ENCODE measurements around the gene FAM169A. TPM values are rescaled to one million over a fixed set of nuclear protein-coding genes. Genes with fewer than 3 reads are reported as not detected.
"Not testable (repeated sequence)": the region's sequence is repeated elsewhere in the genome, so short reads cannot be mapped to it uniquely, and the experiment has no call there.

FAM169A gene
- total and polyA plus RNA-seq, 9 donors, result 1.7 to 21.5 (median 11.0) TPM

DNA sequence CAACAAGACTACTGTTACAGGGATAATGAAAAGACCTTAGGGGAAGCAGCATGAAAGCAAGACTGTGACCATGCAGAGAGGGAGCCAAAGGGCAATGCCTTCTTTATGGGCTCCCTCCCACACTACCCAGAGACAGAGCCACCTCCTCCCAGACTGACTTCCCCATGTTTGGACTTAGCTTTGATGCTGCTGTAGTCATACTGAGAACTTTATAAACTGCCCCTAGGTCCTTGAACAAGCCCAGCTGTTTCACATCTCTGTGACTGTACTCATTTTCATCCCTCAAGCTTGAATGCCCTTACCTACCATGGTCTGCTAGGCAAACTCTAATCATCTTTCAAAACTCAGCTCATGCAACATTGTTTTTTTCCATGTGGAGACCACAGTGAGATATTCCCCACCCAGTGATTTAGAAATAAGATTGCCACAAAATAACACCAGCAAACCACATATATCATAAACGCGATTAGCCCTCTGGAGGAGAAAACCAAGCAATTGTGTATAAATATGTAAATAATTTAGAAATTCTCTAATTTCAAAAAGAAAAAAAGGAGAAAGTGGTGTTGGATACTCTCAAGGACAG, 23.4 kb upstream of the FAM169A start:
- no peaks in the 10 kb centered on the region for H3K36me3 ChIP-seq
- intact Hi-C loops (cut with DNase I), result no loop called here
- H3K4me3 ChIP-seq, result no peak overlapping the region
- H3K27me3 ChIP-seq, result no peaks in the 10 kb centered on the region
- WGBS, 3 donors, result 43 to 83% (median 59%) methylated on average over 2 of the region's 2 CpGs
- no peak overlapping the region for H3K27ac ChIP-seq
- H3K4me1 ChIP-seq (ENCODE audit: insufficient read depth), result no peaks in the 10 kb centered on the region
- H3K9me3 ChIP-seq, result no peaks in the 10 kb centered on the region
- DNase-seq, result no peak
- TF ChIP-seq, protein P1, sequence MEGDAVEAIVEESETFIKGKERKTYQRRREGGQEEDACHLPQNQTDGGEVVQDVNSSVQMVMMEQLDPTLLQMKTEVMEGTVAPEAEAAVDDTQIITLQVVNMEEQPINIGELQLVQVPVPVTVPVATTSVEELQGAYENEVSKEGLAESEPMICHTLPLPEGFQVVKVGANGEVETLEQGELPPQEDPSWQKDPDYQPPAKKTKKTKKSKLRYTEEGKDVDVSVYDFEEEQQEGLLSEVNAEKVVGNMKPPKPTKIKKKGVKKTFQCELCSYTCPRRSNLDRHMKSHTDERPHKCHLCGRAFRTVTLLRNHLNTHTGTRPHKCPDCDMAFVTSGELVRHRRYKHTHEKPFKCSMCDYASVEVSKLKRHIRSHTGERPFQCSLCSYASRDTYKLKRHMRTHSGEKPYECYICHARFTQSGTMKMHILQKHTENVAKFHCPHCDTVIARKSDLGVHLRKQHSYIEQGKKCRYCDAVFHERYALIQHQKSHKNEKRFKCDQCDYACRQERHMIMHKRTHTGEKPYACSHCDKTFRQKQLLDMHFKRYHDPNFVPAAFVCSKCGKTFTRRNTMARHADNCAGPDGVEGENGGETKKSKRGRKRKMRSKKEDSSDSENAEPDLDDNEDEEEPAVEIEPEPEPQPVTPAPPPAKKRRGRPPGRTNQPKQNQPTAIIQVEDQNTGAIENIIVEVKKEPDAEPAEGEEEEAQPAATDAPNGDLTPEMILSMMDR (IDR thresholded peaks at IDR 0.05), result no peak
- TF ChIP-seq POLR2A (IDR thresholded peaks at IDR 0.05), result no peak
- TF ChIP-seq EP300 (IDR thresholded peaks at IDR 0.05), result no peak

DNA sequence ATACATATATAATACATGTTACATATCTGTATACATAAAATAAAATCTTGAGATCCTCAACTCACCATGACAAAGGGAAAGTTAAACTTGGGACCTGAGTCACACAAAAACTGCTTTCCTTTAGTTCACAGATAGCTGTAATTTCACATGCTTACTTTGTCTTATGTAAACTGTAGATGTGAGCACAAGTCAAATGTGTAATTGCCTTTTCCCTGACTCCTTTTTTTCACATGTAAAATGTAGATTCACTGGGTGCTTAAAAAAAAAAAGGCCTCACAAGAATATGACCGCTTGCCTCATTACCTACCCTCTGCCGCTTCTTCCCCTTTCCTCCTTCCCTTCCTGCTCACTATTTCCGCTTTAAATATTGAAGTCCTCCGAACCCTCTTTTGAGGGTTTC, 21.9 kb upstream of the FAM169A start:
- H3K9me3 ChIP-seq, result no peaks in the 10 kb centered on the region
- WGBS, 3 donors, result 85 to 95% (median 89%) methylated on average over 4 of the region's 4 CpGs
- H3K4me1 ChIP-seq (ENCODE audit: insufficient read depth), result no peaks in the 10 kb centered on the region
- TF ChIP-seq POLR2A (IDR thresholded peaks at IDR 0.05) (no peak), EP300 (IDR thresholded peaks at IDR 0.05) (no peak)
- TF ChIP-seq, protein P1 (IDR thresholded peaks at IDR 0.05), result no peak
- intact Hi-C loops (cut with DNase I), result no loop called here
- no peak overlapping the region for H3K4me3 ChIP-seq
- no peaks in the 10 kb centered on the region for H3K36me3 ChIP-seq
- no peaks in the 10 kb centered on the region for H3K27me3 ChIP-seq
- DNase-seq, result no peak
- no peak overlapping the region for H3K27ac ChIP-seq

DNA sequence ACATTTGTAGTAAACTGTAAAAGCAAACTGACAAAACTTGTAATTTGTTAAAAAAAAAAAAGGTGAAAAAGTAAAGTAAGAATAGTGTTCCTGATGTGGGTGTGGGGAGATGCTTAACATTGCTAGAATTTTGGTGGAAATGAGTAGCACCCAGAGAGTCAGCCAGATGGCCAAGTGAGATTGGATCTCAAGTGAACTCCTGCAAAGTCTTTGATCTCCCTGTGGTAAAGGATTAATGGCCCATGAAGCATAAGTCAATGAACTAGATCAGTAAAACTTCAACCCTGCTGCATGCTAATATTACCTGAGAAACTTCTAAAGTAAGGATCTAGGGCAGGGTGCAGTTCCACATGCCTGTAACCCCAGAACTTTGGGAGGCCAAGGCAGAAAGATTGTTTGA, 19.0 kb upstream of the FAM169A start:
- H3K36me3 ChIP-seq, result no peaks in the 10 kb centered on the region
- no peaks in the 10 kb centered on the region for H3K27me3 ChIP-seq
- H3K4me3 ChIP-seq, result no peak overlapping the region
- no peaks in the 10 kb centered on the region for H3K4me1 ChIP-seq (ENCODE audit: insufficient read depth)
- H3K27ac ChIP-seq, result no peak overlapping the region
- TF ChIP-seq EP300 (IDR thresholded peaks at IDR 0.05), result no peak
- no peak for TF ChIP-seq POLR2A (IDR thresholded peaks at IDR 0.05)
- TF ChIP-seq, protein P1 (IDR thresholded peaks at IDR 0.05), result no peak
- no peaks in the 10 kb centered on the region for H3K9me3 ChIP-seq
- intact Hi-C loops (cut with DNase I), result no loop called here
- no peak for DNase-seq

DNA sequence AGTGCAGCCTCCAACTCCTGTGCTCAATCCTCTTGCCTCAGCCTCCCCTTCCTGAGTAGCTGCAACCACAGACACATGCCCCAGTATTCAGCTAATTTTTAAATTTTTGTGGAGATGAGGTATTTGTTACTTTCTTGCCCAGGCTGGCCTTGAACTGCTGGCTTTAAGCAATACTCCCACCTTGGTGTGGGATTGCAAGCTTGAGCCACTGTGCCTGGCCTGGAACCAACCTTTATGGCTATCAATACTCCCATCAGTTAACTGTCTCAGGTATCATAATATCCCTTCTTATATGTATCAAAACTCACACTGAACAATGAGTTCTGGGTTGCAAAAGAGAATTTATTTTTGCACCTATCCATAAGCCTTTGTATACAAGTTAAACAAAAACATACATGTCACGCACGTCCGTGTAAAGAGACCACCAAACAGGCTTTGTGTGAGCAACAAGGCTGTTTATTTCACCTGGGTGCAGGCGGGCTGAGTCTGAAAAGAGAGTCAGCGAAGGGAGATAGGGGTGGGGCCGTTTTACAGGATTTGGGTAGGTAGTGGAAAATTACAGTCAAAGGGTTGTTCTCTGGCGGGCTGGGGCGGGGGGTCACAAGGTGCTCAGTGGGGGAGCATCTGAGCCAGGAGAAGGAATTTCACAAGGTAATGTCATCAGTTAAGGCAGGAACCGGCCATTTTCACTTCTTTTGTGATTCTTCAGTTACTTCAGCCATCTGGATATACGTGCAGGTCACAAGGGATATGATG, 16.4 kb upstream of the FAM169A start:
- WGBS, 3 donors, result 53 to 68% (median 67%) methylated on average over 10 of the region's 10 CpGs
- H3K36me3 ChIP-seq; H3K4me1 ChIP-seq (ENCODE audit: insufficient read depth); intact Hi-C loops (cut with DNase I); H3K27ac ChIP-seq; DNase-seq; H3K27me3 ChIP-seq; H3K9me3 ChIP-seq; H3K4me3 ChIP-seq: not testable (repeated sequence)

DNA sequence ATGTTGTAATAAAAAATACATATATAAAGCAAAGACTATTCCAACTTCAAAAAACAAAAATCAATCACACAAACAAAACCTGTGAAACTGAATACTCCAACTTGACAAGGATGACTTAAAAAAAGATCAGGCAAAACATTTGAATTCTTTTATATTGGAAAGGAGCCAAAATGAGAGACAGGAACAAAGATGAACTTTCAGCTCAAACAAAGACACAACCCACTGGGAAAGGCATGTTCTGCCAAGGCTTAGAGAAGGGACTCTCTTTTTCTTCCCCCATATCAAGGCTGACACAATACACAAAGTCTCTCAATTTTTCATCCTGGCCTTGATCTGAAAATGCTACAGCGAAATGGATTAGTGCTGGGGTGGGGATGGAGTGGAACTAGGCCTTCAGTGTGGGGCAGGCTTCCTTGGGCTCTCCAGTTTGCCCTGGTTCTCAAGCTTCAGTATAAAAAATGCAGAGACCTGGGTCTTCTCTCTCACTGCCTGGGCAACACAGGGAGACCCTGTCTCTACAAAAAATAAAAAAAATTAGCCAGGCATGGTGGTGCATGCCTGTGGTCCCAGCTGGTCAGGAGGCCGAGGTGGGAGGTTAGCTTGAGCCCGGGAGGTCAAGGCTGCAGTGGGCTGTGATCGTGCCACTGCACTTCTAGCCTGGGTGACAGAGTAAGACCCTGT, 11.6 kb upstream of the FAM169A start:
- intact Hi-C loops (cut with DNase I), result no loop called here
- Histone ChIP-seq H3K4me3 (no peak overlapping the region), H3K27ac (no peak overlapping the region), H3K36me3 (no peaks in the 10 kb centered on the region), H3K27me3 (no peaks in the 10 kb centered on the region), H3K4me1 (ENCODE audit: insufficient read depth) (no peaks in the 10 kb centered on the region), H3K9me3 (no peaks in the 10 kb centered on the region)
- 59 to 78% (median 73%) methylated on average over 4 of the region's 4 CpGs for WGBS, 3 donors
- DNase-seq, result no peak
- TF ChIP-seq, protein P1 (IDR thresholded peaks at IDR 0.05), result no peak
- TF ChIP-seq POLR2A (IDR thresholded peaks at IDR 0.05), result no peak
- no peak for TF ChIP-seq EP300 (IDR thresholded peaks at IDR 0.05)

Data from ovary (tissue), 9 donors.